Activated CD8-positive, alpha-beta memory T cell treated with anti-CD3 and anti-CD28 coated beads, Interleukin-2, amount 50 U/mL, for 24 hours (primary cell): ENCODE measurements around the gene IDH3A.

Source experiments
- DNase-seq: peaks from one replicate; pipeline ENCODE4 v3.0.0-alpha.2; 2020; ENCODE audit errors: extremely low read depth

The IDH3A gene

DNA sequence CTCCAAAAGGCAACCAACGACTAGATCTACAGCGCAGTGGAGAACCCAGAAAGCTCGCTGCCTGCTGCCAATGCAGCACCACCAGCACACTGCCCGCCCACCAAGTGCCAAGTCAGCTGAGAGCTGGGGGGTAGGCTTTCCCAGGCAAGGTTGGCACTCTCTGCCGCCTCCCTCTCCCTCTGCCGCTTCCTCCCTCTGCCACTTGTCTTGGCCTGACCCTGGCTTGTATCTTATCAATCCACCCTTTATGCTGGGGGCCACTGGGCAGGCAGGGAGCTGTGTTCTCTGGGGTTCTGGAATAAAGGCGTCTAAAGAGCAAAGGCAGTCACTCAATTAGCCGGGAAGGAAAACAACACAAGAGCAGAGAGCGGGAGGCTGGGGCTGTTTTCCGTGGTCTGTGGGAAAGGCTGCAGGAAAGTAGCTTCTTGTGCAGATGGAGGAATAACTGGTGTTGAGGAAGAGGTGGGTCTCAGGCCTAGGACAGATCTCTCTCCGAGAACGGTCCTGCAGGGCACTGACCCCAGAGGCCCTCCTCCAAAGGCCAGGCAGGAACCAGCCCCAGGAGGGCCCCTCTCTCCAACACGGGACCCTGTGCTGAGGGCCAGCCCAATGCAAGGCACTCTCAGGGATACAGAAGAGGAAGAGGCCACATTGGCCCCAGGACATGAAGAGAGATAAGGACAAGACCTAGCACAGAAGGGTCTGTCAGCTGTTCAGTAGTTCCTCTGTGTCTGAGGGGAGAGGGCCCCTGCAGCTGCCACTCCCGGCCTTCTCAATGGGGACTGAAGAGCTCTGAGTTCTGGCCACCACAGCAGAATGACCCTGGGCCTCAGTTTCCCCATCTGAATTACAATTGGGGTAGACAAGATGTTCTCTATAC lies 54.4 kb downstream of the IDH3A start:
- DNase-seq: no peak

DNA sequence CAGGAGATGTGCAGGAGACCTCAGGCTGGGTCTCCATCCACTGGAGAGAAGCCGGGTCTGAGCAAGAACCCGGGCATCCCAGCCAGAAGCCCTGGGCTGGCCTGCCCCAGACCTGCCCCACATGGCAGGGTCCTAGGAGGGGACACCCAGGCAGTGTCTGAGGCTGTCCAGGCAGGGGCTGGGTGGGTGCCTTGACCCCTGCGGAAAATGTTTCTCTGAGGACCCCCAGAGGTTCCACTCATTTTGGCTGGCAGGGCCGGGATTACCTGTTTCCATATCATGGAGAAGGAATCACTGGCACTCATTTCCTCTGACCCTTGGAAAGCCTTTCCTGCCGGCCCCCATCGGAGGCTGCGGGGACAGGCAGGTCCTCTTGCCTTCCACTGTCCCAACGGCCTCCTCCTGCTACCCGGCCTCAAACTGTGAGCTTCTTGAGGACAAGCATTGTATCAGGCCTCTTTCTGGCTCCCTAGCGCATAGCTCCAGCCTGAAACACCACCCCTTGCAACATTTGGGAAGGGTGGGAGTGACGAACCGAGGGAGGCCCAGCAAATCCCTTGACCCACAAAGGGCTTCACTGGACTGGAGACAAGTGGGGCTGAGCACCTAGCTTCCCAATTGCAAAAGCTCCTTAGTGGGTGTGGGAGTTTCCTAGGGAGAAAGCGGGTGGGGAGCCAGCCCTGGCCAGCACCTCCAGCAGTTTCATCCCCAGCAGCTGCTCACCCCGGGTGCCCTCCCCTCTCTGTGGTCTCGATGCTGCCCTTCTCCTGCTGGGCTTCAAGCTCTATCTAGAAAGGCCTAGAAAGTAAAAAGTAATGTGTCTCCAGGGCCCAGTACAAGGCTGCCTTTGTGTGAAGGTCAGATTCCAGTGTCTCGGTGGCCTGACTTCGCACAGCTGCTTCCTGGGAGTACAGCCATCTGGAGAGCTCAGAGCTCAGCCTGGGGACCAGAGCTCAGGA lies 55.5 kb downstream of the IDH3A start:
- no peak for DNase-seq

DNA sequence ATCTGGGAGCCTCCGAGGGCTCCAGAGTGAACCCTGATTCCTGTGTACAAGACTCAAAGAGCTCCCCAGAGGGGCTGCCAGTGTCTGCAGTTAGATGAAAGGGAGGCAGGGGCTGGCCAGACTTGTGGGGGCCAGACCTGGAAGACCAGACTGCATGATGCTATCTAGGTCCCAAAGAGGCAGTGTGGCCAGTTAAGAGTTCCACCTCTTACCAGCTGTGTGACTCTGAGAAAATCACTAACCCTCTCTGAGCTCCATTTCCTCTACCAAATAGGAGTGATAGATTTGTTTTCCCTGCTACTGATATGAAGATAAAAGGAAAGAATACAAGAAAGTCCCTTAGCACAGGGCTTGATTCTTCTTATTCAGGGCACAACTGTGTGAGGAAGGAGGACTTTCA lies 56.2 kb downstream of the IDH3A start:
- DNase-seq: no peak

DNA sequence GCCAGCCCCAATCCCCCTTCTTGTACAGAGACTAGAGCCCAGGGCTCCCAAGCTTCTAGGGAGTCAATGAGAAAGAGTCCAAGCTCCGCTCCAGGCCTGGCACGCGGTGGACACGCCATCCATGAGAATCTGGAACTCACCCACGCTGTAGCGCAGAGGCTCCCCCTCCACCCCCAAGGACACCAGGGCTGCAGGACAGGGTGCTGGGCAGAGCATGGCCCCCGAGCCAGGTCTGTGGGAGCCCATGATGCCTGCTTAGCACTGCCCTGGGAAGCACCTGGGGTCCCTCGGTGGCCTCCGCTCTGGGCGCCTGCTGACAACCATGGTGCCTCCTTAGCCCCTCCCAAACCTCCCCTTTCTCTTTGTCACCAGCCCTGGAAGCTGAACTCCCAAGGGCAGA lies 56.7 kb downstream of the IDH3A start:
- DNase-seq: no peak

DNA sequence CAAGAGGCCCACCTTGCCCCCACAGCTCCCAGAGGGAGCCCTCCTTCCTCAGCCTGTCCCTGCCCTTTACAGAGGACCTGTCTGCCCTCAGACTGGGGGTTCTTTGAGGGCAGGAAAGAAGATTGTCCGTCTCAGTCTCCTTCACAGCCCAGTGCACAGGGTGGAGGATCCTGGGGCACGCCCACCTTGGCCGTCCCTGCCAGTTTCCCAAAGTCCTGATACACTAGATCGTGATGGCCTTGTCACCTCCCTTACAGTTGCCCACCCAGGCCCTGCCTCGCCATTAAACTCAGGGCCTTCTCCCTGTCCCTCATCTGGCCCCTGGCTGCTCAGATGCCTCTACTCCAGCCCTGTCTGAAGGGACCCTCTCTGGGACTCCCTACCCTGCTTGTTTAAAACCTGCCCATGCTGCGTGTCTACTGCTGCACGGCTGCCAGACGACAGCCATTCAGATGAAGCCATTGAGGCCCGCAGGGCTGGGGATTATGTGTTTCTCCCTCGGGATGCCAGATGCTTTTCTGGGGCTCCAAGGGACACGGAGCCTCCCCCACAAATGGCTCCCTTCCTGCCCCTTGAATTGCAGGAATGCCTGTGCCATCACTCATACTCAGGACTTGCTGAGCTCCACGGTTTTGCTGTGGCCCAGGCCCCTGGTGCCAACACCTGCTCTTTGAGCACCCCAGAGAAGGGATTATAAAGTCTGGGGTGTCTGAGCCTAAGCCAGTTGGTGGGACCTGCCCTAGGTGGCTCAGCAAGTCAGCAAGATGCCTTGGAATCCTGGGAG lies 57.4 kb downstream of the IDH3A start:
- DNase-seq: no peak

DNA sequence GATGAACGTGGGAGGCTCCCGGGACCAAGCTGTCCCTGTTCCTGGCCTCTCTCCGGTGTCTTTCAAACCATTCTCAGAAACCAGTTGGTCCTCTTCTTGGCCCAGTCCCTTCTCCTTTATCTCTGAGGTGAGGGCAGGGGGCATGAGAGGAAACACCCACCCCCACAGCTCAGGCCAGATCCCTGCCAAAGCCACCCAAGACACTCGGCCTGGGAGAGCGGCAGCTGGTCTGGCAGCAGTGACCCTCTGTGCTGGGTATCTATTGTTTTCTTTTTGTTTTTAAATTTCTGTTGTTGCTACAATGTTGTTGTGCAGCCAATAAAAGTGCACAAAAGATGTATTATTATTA lies 57.9 kb downstream of the IDH3A start:
- DNase-seq: no peak

DNA sequence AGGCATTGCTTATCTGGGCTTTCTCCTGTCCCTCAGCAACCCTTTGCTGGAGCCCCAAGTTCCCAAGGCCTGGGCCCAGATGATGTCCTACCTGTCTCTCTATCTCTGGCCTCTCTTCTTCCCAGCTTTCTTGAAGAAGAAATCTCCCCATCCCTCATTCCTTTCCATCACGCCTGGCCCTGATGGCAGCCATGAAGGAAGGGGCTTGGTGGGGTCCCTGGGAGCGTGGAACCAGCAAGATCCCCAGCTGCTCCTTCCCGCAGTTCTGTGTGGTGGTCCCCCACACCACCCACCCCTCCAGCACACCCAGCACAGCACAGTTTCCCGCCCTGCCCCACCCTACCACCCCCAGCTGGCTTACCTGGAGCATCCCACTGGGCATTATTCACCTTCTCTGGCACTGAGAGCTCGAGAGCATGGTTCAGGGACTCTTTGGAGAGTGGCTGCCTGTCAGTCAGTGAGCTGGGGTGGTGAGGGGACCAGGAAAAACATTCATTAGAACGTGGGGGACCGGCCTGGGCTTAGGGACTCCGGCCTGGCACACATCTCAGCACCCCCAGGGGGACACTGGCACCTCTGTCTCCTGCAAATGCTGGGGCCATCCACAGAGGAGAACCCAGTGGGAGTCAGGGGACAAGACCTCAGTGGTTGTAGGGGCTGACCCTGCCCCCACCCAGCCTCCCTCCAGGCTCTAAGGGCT lies 58.6 kb downstream of the IDH3A start:
- no peak for DNase-seq

DNA sequence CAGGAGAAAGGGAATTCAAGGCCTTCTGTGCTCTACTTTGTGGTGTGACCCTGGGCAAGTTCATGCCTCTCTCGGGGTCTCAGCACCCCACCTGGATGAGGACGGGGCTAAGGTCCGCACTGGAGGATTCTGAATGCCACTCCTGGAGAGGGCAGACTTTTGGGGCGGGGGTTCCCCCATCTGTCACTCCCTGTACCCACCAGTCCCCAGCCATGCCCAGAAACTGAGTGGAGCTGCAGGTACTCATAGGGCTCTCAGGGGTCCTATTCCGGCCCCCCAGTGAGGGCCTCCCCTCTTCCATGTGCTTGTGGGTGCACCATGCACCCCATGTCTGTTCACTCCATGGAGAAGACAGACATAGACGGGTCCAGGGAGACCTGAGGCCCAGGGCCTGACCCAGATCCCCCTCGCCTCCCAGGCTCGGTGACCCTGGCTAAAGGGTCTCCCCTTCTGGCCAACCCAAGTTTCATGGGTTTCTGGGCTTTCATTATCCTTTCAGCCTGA lies 59.2 kb downstream of the IDH3A start:
- no peak for DNase-seq

DNA sequence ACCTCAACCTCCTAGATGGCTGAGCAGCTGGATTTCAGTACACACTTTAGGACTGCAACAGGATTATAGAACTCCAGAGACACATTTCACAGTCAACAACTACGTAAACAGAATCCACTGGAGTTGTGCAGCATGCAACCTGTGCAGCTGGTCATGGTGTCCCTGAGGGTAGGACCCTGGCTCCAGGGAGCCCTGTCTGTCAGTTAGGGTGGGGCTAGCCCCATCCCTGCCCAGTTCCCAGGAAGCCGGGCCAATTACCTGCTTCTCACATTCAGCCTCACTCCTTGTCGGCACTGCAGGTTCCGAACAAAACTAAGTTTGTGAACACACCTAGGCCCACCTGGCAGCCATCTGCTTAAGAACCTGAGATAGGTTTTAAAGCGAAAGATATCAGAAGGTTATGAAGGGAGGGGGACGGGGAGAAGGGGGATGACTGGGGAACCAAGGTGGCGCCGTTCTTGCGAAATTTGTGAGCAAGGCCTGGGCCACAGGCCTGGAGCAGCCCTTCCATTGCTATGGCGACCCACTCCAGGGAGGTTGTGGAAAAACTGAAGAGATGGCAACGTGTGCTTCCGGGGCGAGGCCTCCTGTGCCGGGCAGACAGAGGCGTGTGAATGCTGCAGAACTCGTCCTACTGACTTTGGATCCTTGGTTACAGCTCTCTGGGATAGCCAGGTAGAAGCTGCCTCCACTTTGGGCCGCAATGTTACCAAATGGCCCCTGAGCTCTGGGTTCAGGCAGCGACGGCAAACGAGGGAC lies 59.9 kb downstream of the IDH3A start:
- DNase-seq: no peak

DNA sequence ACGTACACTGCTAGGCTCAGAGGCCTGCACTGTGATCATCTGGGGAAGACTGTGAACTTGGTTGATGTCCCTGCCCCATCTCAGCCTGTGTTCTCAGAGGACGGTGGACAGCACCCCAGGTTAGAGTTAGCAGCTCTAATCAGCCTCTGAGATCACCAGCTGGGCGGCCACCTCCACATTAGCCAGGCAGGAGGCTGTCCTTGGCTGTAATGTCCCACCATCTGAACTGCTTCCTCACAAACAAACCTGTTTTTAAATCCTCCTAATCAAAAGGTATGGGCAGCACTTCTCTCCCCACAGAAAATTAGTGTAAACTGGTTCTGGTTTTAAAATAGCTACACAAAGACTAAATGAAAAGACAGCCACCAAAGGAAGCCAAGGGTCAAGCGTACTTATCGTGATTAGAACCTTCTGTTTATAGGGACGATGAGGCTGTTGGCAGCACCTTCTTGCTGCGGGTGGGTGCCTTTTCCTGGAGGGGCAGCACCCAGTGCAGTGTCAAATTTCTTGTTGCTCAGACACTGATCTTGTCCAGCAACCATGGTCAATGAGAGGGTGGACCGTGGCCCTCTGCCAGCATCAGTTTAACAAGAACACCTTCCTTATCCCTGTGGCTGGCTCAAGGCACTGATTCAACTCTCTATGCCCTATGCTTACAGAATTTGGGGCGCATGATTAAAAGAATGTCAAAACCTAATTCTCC lies 60.6 kb downstream of the IDH3A start:
- DNase-seq: no peak

DNA sequence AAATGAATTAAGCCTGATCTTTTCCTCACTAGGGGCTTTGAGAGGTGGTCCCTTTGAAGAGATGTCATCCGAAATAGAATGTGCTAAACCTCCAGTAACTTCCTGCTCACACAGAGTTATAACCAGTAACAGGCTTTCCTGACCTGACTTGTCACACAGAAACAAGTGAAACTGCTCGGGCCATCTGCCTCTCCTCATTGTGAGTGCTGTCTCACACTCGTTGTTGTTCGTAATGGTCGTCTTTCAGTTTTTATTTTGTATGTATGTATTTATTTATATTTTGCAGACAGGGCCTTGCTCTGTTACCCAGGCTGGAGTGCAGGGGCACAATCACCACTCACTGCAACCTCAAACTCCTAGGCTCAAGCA lies 61.2 kb downstream of the IDH3A start:
- no peak for DNase-seq

DNA sequence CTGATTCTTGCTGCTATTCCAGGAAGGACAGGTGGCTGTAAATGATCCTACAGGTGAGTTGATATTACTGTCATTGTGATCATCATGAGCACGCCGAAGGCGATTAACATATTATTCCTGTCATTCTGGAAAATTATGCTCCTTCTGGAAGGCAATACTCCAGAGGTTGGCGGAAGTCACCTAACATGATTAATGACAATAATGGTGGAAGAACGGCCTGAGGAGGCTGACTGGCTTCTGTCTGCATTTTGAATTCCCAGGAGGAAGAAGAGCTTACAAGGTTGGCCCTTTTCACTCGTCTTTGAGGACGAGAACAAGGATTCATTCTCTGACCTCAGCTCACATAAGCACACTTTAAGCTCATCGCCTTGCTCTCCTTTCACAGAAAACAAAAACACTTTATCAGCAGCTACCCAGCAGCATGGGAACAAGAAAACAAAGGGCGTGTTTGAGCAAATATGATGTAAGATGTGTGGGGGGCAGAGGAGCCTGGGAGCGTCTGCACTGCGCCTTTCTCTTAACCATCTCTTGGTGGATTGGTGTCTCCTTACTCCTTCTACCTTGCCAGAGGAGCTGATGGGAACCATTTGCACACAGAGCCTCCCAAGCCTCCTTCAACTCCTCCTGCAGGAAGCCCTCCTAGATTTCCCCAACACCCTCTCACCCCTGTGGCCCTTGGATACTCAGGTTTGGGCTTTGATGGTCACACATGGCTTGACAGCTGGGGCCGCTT lies 62.2 kb downstream of the IDH3A start:
- DNase-seq: no peak

DNA sequence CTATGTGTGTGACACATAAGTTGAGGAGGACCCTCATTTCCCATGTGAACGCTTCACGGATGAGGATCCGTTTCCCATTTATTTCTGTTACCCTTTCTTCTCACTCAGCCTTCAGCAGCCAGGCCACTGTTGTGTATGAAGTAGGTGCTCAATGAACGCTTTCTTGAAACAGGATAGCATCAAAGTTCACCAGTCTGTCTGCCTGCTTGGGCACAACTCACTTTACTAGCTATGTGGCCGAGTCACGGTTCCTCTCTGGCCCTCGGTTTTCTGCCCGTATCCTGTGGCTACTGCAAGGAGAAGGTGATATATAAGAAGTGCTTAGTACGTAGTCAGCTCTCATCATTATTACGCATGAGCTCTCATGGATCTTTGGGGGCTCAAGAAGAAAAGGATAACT lies 62.8 kb downstream of the IDH3A start:
- no peak for DNase-seq

DNA sequence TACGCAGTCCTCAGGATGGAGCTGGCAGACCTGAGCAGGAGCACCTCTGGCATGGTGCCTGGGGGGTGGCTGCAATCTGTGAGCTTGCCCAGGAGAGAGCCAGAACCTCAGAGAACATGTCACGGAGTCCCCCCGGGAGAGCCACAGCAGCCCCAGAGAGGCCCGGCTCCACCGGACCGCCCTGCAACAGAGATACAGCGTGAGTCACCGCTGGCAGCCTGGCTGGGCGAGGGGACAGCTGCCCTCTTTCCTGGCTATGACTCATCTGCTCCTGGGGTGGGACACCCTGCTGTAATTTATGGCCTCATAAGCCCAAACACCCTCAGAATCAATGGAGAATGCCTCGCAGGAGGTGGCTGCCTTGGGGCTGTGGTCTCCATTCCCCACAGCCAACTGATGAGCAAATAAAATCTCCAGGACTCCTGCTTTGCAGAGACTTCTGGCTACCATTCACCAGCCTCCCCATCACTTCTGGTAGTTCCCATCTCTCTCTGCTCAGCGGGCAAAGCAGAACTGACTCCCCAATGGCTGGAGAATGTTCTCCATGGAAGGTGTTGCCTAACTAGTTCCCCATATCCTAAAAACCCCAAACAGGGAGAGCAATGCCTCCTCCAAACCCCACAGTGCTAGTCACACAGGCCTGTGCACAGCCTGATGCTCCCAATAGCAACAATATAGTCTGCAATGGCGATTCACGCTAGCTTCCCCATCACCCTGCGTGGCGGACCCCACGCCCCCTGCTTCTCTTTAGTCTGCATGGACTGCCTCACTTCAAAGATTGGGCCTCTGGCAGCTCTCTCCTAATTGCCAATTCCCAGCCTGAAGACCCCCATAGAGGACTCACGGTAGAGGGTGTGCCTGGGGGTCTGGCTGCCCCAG lies 63.6 kb downstream of the IDH3A start:
- DNase-seq: no peak

DNA sequence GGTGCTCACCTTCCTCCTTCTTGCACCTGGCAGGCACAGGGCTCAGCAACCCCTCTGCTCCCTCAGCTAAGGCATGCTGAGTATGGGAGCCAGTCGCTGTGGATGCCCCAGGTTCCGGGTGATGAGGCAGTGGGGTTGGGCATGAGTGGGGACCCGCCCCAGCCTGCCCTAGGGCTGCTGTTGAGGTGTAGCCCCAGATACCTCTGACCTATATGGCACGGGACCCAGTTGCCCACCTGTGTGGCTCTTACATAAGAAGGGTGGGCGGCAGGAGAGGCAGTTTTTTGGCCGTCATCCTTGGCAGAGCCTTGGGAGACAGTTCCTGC lies 64.2 kb downstream of the IDH3A start:
- no peak for DNase-seq

DNA sequence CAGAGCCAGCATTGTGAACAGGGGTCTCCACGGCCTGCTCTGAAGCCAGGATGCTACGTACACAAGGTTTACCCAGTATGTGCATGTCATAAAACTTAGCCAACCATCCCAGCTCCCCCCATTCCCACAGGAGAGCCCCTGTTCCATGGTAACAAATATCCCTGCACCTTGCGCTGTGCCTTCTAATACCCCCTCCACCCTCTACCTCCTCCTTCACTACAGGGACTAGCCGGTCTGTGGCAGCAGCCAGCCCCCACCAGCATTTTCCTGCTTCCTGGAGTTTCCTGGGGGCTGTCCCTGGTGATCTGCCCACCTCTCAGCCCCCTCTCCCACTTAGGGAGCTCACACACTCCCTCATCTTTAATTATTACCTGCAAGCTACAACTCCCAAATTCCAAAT lies 64.8 kb downstream of the IDH3A start:
- DNase-seq: no peak

DNA sequence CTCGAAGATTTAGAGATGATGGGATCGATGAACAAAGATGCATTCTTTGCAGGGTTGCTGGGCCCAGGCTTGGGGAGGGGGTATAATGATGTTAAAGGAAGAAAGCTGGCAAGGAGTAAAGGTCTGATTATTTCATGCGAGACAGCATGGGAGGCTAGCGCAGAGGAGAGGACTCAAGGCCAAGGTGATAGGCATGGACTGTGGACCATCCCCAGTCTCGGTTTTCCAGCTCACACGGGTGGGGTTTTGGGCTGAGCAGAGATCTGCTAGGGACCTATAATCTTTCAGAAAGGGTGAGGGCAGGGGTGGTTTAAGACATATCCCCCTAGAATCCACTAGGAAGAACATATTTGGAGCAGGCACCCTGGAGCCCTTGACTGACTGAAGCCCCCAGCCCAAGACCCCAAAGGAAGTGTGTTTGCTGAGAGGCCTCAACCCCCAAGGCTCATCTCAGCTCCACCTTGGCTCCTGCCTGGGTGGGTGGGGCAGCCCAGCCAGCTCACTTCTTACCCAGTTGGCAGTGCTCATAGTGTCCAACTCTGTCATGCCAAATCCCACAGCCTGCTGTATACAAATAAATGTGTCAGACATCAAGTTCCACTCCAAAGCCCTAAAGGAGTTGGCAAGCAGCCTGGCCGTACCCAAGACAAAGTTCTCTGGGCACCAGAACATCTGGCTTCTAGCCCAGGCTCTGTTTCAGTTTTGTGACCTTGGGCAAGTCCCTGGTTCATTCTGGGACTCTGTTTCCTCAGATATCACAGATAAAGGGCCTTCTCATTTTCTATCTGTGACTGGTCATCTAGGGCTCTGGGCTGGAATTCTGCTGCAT lies 67.3 kb downstream of the IDH3A start:
- DNase-seq: no peak

DNA sequence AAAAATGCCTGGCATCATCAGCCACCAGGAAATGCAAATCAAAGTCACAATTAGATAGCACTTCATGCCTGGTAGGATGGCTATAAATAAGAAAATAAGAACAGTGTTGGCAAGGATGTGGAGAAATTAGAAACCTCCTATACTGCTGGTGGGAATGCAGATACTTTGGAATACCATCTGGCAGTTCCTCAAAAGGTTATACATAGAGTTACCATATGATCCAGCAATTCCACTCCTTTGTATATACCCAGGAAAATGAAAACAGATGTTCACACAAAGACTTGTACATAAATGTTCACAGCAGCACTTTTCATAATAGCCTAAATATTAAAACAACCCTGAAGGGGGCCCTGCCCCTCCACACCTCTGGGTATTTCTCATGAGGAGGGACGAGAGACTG lies 71.6 kb downstream of the IDH3A start:
- DNase-seq: no peak
